GM10266 (cell line): Measurements from ENCODE around the gene NTPCR.

Experiments
- DNase-seq: peaks from one replicate; pipeline ENCODE4 v3.0.0; 2012; ENCODE audit errors: extremely low spot score
- CTCF ChIP-seq: IDR thresholded peaks from 2 replicates; pipeline ENCODE4 v1.5.1; 2012; ENCODE audit warnings: mild to moderate bottlenecking, low read depth; ENCODE audit not compliant: control insufficient read depth, insufficient read depth; ENCODE audit errors: missing control alignments

NTPCR gene

GRCh38 chr1:232951605-232952004 lies 1.2 kb downstream of the NTPCR start:
- DNase-seq, result no peak
- no peak for TF ChIP-seq CTCF

GRCh38 chr1:232952514-232953499 lies 2.4 kb downstream of the NTPCR start:
- TF ChIP-seq CTCF, result peak; percentile 63
- DNase-seq, result peak; percentile 52

GRCh38 chr1:232954594-232955365 lies 4.4 kb downstream of the NTPCR start:
- TF ChIP-seq CTCF, result no peak
- no peak for DNase-seq

GRCh38 chr1:232956081-232956480 lies 5.7 kb downstream of the NTPCR start:
- no peak for DNase-seq
- no peak for TF ChIP-seq CTCF

GRCh38 chr1:232958067-232958466 lies 7.7 kb downstream of the NTPCR start:
- DNase-seq, result no peak
- no peak for TF ChIP-seq CTCF

- DNase-seq, result no peak
- TF ChIP-seq CTCF, result no peak
Observed at GRCh38 chr1:232962761-232963745, 12.6 kb downstream of the NTPCR start.
